Measurements from ENCODE around the gene FOXRED1.
"Not testable (repeated sequence)": the region's sequence is repeated elsewhere in the genome, so short reads cannot be mapped to it uniquely, and the experiment has no call there.

FOXRED1 gene

GRCh38 chr11:126231725-126232459, 37.1 kb upstream of the FOXRED1 start:
- in situ Hi-C loops (cut with MboI; ENCODE audit: low pct_unique_long_range_greater_than_20kb, low sequenced_read_pairs, unreplicated experiment): no loop called here
- no peak for TF ChIP-seq CTCF (IDR thresholded peaks at IDR 0.05; ENCODE audit: extremely low read depth, insufficient read depth, missing control alignments)
- no peak for DNase-seq (ENCODE audit: low spot score)

- TF ChIP-seq CTCF (IDR thresholded peaks at IDR 0.05; ENCODE audit: extremely low read depth, insufficient read depth, missing control alignments): no peak
- no peak for DNase-seq (ENCODE audit: low spot score)
- in situ Hi-C loops (cut with MboI; ENCODE audit: low pct_unique_long_range_greater_than_20kb, low sequenced_read_pairs, unreplicated experiment): no loop called here
These were observed 36.3 kb upstream of the FOXRED1 start for GRCh38 chr11:126232683-126233082.

- in situ Hi-C loops (cut with MboI; ENCODE audit: low pct_unique_long_range_greater_than_20kb, low sequenced_read_pairs, unreplicated experiment): no loop called here
- DNase-seq (ENCODE audit: low spot score): no peak
- no peak for TF ChIP-seq CTCF (IDR thresholded peaks at IDR 0.05; ENCODE audit: extremely low read depth, insufficient read depth, missing control alignments)
These were observed 35.6 kb upstream of the FOXRED1 start for GRCh38 chr11:126233391-126233790.

- in situ Hi-C loops (cut with MboI; ENCODE audit: low pct_unique_long_range_greater_than_20kb, low sequenced_read_pairs, unreplicated experiment): no loop called here
- no peak for TF ChIP-seq CTCF (IDR thresholded peaks at IDR 0.05; ENCODE audit: extremely low read depth, insufficient read depth, missing control alignments)
- no peak for DNase-seq (ENCODE audit: low spot score)
These were observed 22.3 kb upstream of the FOXRED1 start for GRCh38 chr11:126246636-126247035.

- in situ Hi-C loops (cut with MboI; ENCODE audit: low pct_unique_long_range_greater_than_20kb, low sequenced_read_pairs, unreplicated experiment): no loop called here
- no peak for DNase-seq (ENCODE audit: low spot score)
- TF ChIP-seq CTCF (IDR thresholded peaks at IDR 0.05; ENCODE audit: extremely low read depth, insufficient read depth, missing control alignments): no peak
These were observed 15.7 kb upstream of the FOXRED1 start for GRCh38 chr11:126253265-126253664.

GRCh38 chr11:126254819-126255218, 14.1 kb upstream of the FOXRED1 start:
- no peak for DNase-seq (ENCODE audit: low spot score)
- TF ChIP-seq CTCF (IDR thresholded peaks at IDR 0.05; ENCODE audit: extremely low read depth, insufficient read depth, missing control alignments): no peak
- in situ Hi-C loops (cut with MboI; ENCODE audit: low pct_unique_long_range_greater_than_20kb, low sequenced_read_pairs, unreplicated experiment): no loop called here

- in situ Hi-C loops (cut with MboI; ENCODE audit: low pct_unique_long_range_greater_than_20kb, low sequenced_read_pairs, unreplicated experiment); DNase-seq (ENCODE audit: low spot score): not testable (repeated sequence)
These were observed 13.4 kb upstream of the FOXRED1 start for GRCh38 chr11:126255507-126255906.
